GM11168 (cell line): ENCODE results near the gene NRP2.

ENCODE experiments used
- in situ Hi-C: fragments of 300-500 bp; cut with MboI; formaldehyde crosslinking; loops from one replicate; pipeline ENCODE4 v1.12.0; 2022; ENCODE audit warnings: low sequenced_read_pairs; ENCODE audit not compliant: unreplicated experiment

The NRP2 gene

GRCh38 chr2:205792908-205793307 is 110.6 kb downstream of the NRP2 start:
- in situ Hi-C loops: no loop called here

DNA sequence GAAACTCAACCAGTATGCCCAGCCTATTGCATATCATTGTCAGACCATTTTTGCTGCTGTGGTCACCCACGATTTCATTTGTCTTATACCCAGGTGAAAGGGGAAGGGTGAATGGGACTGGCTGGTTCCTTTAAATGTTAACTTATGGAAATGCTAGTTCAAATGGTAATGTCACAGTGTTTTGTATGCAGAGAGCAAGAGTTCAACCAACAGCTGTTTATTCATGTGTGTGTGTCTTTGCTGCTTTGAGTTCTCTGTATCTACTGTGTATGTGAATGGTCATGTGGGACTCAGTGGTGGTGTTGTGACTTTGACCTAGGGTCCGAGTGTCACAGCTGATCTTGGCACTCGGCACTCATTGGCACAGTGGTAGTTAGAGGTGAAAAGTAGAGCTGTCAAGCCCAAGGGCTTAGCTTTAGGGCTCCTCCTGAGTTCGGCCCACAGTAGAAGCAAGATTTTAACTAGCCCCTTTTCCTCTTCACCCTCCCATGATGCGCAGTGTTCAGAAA is 114.6 kb downstream of the NRP2 start:
- in situ Hi-C loops: no loop called here

DNA sequence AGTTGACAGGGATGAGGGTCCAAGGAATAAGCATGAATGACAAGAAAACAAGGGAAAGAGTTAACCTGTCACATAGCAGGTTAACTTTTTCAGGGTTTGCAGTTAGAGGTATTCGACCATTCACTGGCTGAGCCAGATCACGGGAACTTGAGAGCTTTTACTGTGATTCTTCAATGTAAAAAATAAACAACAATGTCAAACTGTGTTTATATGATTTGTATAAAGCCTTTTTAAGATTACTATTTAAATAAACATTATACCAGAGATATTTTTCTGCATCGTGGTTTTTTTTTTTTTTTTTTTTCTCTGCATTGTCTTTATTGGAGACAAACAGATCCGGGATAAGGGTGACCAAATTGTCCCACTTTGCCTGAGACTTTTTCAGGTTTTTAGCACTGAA is 115.6 kb downstream of the NRP2 start:
- in situ Hi-C loops: no loop called here

GRCh38 chr2:205800224-205800623 is 117.9 kb downstream of the NRP2 start:
- in situ Hi-C loops: no loop called here

GRCh38 chr2:205800773-205801172 is 118.5 kb downstream of the NRP2 start:
- in situ Hi-C loops: no loop called here

DNA sequence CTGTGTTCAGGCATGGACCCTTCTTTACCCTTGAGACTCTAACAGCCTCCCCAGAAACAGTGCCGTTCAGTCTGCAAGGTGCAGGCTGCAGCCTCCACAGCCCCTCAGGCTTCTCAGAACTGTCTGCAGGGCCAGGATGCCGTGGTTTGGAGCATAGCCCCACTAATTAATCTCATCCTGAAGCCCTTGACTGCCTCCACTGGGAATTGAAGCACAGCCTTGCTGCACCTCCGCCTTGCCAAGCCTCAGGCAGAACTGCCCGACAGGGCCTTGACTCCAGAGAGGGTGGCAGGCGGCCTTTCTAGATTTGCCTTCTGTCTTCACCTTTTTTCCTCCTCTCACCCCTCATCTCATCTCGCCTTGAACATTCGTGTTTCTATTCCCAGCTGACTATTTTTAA is 119.8 kb downstream of the NRP2 start:
- in situ Hi-C loops: no loop called here

GRCh38 chr2:205802941-205803340 is 120.6 kb downstream of the NRP2 start:
- in situ Hi-C loops: no loop called here

- in situ Hi-C loops: no loop called here
Observed at GRCh38 chr2:205803500-205803899, 121.2 kb downstream of the NRP2 start.

GRCh38 chr2:205805136-205805535 is 122.8 kb downstream of the NRP2 start:
- in situ Hi-C loops: no loop called here

- in situ Hi-C loops: no loop called here
Observed at GRCh38 chr2:205806143-205806905, 124.0 kb downstream of the NRP2 start.

- in situ Hi-C loops: no loop called here
Observed at GRCh38 chr2:205807229-205807628, 124.9 kb downstream of the NRP2 start.

GRCh38 chr2:205807758-205808157 is 125.5 kb downstream of the NRP2 start:
- in situ Hi-C loops: no loop called here

- in situ Hi-C loops: no loop called here
Observed at GRCh38 chr2:205808486-205809121, 126.3 kb downstream of the NRP2 start.

DNA sequence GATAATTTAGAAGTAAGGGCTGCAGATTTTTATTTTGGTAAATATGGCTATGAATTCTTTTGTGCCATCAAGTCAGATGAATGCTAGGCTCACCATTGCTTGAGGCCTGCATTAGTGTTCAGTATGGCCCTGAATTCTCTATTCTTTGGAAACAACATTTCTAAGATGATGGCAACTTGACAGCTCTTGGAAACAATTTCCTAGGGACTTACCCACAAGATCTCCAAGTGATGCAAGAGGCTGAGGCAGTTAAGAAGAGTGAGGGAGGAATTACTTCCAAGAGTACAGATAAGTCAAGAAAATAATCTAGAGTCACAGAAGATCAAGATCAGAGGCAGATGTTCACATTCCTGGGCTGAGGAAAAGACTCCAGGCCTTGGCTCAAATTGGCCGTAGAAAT is 129.1 kb downstream of the NRP2 start:
- in situ Hi-C loops: no loop called here

DNA sequence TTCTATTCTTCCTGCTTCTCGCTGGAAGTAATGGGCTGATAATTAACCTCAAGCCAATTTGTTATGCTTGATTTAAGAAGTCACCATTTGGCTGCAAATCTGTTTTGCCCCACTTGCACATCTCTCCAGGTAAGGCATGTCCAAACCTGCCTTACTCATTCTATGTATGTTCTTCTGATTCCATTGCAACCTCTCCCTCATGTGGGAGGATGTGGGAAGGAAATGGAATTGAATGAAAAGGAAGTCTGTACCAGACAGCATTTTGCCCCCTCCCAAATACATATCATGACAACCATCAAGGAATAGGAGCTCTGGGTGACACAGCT is 131.7 kb downstream of the NRP2 start:
- in situ Hi-C loops: no loop called here

GRCh38 chr2:205815673-205816072 is 133.4 kb downstream of the NRP2 start:
- in situ Hi-C loops: no loop called here

- in situ Hi-C loops: no loop called here
Observed at GRCh38 chr2:205816268-205816667, 134.0 kb downstream of the NRP2 start.

DNA sequence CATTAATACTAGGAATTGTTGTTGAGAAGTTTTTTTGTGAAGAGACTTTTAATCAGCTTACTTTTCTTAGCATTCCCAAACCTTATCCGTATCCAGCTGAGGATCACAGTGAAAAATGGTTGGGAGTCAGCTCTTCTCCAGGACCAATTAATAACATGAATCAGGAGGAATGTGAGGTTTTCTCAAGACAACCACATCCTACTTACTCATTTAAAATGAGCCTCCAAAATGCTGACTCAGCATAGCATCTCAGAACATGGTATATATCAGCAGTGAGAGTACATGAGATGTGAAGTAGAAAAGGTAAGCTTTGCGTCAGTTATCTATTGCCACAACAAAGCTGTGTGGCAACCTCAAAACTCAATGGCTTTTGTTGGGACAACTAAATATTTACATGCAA is 140.3 kb downstream of the NRP2 start:
- in situ Hi-C loops: no loop called here

GRCh38 chr2:205827809-205828365 is 145.6 kb downstream of the NRP2 start:
- in situ Hi-C loops: no loop called here

- in situ Hi-C loops: no loop called here
Observed at GRCh38 chr2:205833864-205834263, 151.6 kb downstream of the NRP2 start.

GRCh38 chr2:205834796-205835195 is 152.5 kb downstream of the NRP2 start:
- in situ Hi-C loops: no loop called here
